ENCODE measurements around the gene MC5R.

MC5R gene

DNA sequence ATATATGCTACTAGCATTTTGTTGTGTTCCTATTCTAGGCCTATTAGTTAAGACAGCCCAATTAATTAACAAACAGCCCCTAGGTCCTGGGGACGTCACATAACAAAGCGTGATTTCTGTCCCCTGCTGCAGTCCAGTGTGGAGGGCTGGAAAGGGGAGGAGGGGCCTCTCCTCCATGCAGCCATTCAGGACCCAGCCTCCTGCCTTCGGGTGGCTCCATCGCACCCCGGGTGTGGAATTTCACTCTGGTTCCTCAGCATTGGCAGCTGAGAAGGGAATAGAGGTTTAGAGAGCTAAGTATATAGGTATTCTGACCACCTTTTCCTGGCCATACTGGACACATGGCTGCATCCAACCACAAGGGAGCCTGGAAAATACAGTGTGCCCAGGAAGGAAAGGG is 49.0 kb downstream of the MC5R start:
- TF ChIP-seq, protein P1, sequence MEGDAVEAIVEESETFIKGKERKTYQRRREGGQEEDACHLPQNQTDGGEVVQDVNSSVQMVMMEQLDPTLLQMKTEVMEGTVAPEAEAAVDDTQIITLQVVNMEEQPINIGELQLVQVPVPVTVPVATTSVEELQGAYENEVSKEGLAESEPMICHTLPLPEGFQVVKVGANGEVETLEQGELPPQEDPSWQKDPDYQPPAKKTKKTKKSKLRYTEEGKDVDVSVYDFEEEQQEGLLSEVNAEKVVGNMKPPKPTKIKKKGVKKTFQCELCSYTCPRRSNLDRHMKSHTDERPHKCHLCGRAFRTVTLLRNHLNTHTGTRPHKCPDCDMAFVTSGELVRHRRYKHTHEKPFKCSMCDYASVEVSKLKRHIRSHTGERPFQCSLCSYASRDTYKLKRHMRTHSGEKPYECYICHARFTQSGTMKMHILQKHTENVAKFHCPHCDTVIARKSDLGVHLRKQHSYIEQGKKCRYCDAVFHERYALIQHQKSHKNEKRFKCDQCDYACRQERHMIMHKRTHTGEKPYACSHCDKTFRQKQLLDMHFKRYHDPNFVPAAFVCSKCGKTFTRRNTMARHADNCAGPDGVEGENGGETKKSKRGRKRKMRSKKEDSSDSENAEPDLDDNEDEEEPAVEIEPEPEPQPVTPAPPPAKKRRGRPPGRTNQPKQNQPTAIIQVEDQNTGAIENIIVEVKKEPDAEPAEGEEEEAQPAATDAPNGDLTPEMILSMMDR (IDR thresholded peaks at IDR 0.05; ENCODE audit: insufficient read depth, low read length, poor library complexity, severe bottlenecking), result no peak
- Histone ChIP-seq H3K36me3 (ENCODE audit: control insufficient read depth, insufficient read depth, low read length) (no peaks in the 10 kb centered on the region), H3K27me3 (replicated peaks; ENCODE audit: control insufficient read depth, insufficient read depth, low read length) (no peaks in the 10 kb centered on the region; the same call in none of the 2 replicates), H3K4me3 (replicated peaks; ENCODE audit: low read depth, low read length) (no peak overlapping the region)
- DNase-seq (ENCODE audit: extremely low read depth, insufficient read length), result no peak

DNA sequence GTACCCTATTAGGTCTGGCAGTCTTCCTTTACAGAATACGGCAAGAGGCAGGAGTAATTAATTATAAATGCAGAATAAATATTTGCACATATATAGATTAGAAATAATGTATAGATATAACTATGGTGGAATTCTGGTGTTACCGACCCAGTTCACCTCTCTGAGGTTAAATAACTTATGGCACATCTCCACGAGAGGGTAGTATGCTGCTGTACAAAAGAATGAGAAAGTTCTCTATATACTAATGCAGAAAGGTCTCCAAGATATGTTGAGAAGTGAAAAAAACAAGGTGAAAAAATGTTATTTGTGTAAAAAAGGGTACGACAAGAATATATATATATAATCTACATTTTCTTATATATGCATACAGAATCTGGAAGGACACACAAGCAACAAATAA is 50.6 kb downstream of the MC5R start:
- no peak for DNase-seq (ENCODE audit: extremely low read depth, insufficient read length)
- TF ChIP-seq, protein P1 (IDR thresholded peaks at IDR 0.05; ENCODE audit: insufficient read depth, low read length, poor library complexity, severe bottlenecking), result peak; percentile 19
- Histone ChIP-seq H3K27me3 (replicated peaks; ENCODE audit: control insufficient read depth, insufficient read depth, low read length) (no peaks in the 10 kb centered on the region; the same call in none of the 2 replicates), H3K4me3 (replicated peaks; ENCODE audit: low read depth, low read length) (no peak overlapping the region), H3K36me3 (ENCODE audit: control insufficient read depth, insufficient read depth, low read length) (no peaks in the 10 kb centered on the region)
